Activated CD4-positive, alpha-beta T cell treated with anti-CD3 and anti-CD28 coated beads, Interleukin-10, Interleukin-2, amounts not matched to agents 100 ng/mL and 50 ng/mL, durations not matched to agents 16 hours and 8 hours (primary cell): ENCODE measurements around the gene SOS2.

Experiments used
- DNase-seq: peaks from one replicate; pipeline ENCODE4 v3.0.0-alpha.2; 2020

Gene SOS2

DNA sequence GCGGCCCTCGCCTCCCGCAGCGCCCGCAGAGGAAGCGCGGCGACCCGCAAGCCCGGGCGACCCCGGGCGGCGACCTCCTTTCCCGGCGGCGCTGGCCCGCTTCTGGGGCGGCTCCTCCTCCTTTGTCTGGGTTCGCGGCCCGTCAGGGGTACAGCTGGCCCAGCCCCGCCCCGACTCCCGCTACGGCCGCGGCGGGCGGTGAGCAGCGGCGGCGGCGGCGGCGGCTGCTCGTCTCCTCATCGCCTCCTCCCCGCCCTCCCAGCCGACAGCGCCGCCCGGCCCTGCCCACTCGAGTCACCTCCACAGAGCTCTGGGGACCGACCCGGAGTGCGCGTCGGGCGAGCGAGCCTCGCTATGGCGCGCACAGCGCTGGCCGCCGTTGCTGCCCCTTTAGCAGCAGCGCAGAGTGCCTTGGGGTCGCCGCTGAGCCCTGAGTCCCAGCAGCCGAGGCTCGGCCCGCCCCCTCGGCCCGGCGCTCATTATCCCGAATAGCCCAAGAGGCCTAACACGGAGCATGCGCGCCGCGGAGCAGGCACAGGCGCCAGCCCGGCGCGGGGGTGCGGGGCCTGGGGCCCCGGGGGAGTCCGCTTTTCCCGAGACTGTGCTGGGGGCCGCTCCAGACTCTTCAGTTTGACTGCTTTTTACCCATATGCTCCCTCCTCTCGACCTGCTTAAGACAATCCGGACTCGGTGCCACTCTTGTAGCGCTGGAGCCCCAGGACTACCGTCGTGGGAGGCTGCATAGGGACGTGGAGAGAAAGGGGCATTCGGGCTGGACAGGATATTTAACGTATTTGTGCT is at the start of gene SOS2:
SOS2 (minus strand) TSS at position 104 of the 801 bp plus-strand sequence. CDS start 295 bp downstream, outside the sequence.
- DNase-seq: peak; percentile 82

DNA sequence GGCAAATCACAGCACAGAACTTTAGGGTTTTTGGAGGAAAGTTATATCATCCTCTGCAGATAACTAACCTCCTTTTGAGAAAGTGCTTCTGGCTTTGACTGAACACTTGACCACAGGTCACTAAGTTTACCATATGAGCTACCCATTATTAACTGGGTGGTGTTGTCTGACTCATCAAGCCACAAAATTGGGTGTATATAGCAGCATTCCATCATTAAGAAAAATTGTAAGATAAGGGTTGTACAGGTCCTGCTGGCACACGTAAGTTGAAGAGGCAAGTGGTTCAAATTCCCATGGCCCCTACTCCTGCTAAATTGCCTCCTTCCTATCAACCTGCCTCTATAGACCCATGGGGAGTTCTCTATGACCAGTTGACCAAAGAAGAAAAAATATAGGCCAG is 41.1 kb upstream of the SOS2 start:
- DNase-seq: no peak

DNA sequence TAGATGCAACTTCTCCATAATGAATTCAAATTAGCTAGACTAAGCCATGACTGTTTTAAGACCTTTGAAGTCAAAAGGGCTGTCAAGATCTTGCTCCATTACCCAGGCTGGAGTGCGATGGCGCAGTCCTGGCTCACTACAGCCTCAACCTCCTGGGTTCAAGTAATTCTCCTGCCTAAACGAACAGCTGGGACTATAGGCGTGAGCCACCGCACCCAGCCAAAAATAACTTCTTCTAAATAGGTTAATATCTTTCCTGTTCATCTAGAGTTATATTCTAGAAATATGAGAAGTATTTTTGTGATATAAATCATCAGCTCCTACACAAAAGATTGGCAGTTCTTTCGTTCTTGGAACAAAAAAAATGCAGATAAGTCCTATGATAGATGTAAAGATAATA is 39.6 kb upstream of the SOS2 start:
- no peak for DNase-seq

DNA sequence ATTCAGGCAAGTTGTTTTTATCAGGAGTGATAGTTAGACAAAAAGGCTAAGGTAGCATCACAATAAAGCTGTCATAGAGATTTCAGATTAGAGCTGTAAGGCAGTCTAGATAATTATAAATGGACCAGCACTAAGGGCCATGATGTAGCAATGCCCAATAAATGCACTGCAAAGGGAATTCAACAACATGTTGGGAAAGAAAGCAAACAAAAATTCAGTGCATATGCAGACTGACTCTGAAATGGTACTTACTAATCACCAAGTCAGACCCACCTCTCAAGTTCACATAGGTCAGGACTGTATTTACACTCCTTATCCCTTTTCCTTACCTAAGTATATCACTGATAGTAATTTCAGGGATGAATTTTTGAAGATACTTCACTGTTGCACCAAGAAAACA is 33.7 kb upstream of the SOS2 start:
- no peak for DNase-seq

DNA sequence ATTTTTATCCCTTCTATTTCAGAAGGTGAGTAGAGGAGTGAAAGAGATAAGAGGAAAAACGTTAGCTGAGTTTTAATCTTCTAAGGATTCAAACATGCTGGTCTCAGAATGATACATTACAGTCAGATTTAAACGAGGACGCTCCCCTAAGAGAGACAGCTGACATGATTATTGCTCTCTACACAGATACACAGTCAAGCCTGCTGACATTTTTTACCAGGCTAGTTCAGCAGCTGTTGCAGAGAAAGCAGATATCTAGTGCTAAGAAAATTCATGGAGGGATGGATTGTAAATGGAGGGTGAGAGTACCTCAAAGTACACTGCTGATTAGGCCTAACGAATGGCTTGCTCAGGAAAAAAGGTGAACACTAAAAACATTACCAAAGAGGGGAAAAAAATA is 31.9 kb upstream of the SOS2 start:
- no peak for DNase-seq

DNA sequence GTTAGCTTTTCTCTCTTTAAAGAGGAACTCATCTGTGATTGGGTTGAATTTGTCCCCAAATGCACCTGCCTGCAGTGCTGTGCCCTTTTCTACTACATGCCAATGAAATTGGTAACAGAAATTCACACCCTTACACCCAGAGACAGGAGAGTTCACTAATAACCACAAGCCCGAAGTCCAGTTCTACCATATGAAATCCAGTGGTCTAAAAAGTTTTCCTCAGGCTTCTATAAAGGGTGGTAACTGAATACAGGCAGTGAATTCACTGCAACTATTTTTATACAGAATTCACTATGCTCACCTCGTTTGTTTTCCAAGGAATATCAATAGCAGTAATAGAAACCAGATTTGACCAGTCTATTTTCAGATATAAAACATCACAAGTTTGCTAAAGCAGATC is 31.5 kb upstream of the SOS2 start:
- DNase-seq: no peak

DNA sequence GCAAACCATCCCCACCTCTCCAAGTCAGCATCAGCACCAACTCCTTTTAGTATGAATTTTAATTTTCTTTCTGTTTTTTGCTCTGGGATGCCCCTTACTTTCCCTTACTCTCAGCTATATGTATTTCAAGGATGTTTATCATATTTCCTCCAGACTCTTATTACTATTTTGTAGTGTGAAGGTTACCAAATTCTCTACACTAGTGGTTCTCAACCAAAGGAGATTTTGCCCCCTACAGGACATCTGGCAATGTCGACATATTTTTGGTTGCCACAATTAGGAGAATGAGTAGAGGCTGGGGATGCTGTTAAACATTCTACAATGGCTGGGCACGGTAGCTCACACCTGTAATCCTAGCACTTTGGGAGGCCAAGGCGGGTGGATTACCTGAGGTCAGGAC is 29.1 kb upstream of the SOS2 start:
- DNase-seq: peak; percentile 49

DNA sequence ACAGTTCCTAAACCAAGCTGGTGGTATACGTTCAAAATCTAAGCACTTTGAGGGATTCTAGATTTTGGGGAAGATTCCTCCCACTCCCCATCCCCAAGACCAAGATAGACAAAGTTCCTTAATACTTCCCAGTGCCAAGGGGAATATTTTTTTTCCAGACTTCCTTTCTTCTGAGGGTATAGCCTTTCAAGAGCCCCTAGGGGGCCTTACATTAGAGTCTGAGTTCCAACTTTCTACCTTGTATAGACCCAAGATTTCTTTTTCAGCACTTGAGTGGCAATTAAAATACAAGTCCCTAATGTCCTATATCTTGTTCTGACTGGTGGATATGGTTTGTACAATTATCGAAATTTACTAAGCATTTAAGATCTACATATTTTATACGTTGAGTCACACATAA is 28.7 kb upstream of the SOS2 start:
- no peak for DNase-seq

DNA sequence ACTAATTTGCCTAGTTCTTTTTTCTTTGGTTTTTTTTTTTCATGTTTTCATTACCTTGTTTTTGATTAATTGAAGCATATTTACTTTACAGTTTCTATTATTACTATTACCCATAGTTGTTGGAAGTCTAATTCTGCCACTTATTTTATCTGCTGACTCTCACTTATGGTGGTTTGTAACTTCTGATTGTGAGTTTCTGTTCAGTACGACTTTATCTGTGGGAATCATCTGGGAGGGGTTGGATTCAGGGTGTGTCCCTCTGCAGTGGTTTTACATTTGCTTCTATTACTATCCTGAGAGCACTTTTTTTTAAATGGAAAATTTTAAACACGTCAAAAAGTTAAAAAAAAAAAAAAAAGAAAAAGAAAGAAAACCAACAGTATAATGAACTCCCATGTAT is 26.4 kb upstream of the SOS2 start:
- no peak for DNase-seq

DNA sequence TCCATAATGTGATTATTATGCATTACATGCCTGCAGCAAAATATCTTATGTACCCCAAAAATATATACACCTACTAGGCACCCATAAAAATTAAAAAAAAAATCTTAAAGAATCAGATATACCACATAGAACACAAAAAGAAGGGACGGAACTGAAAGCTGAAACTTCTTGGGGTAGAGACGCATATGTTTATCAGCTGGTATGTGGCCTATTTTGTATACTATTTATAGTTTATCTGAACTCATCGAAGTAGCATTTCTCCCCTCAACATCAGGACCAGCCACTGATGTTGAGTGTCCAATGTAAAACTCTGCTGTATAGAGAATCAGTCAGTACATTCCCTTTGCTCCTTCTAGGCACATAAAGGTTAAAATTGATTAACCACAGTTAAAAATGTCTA is 22.9 kb upstream of the SOS2 start:
- DNase-seq: no peak

DNA sequence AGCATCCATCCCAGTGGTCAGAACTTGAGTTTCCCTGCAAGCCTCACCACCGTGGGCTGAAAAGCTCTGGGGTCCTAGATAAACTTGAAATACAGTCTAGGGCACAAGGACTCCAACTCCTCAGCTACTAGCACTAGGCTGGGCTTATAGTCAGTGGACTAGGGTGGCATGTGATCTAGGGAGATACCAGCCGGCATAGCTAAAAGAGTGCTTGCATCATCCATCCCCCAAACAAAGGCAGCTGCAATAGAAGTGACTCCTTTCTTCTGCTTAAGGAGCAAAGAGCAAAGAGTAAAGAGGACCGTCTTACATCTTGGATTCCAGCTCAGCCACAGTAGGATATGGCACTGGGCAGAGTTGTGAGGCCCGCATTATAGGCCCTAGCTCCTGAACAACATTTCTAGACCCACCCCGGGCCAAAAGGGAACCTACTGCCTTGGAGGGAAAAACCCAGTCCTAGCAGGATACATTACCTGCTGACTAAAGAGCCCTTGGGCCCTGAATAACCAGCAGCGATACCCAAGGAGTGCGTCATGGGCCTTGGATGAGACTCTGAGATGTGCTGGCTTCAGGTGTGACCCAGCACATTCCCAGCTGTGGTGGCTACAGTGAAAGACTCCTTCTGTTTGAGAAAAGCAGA is 17.9 kb upstream of the SOS2 start:
- no peak for DNase-seq

DNA sequence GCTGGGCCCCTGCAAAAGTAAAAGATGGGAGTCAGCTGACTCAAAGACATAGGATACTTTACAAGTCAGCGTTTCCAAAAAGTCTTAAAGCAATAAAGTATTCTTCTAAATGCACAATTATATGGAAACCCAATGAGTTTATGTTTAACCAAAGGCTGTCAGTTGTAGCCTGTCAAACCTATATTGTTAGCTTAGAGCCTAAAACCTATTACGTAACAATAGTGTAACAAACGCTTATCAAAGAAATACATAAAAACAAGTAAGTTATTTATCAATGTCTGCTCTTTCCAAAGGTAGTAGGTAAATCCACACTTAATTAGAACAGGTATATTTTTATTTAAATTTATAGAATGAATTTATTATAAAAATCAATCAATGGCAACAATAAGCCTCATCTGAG is 15.9 kb upstream of the SOS2 start:
- no peak for DNase-seq

DNA sequence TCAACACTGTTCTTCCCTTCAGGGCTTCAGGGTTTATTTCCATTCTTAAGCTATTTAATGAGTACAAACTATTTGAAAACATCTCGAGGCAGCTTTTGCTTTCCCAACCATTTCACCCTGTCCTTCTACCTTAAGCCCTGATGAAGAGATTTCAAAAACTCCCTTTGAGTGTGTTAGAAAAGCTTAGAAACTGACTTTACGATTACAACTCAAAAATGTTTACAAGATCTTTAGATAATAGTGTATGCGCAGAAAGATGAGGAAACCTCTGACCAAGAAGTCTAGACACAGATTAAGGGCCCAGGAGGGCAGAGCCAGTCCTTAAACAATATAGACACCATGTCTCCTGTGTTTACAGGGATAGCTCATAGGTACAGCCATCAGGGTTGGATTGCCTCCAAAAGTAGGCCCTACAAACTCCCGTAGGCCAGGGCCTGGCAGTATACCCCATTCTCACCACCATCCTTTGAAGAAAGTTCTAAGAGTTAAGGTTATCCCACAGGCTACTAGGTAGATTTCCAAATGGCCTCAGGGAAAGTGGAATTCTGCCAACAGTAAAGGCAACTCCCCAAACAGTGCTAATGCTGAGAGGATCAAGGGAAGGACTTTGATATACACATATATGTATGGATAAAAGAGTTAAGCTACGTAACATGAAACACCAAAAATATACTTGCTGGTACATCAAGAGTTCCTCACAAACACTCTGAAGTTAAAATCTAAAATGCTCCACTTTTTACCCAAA is 11.4 kb upstream of the SOS2 start:
- no peak for DNase-seq

DNA sequence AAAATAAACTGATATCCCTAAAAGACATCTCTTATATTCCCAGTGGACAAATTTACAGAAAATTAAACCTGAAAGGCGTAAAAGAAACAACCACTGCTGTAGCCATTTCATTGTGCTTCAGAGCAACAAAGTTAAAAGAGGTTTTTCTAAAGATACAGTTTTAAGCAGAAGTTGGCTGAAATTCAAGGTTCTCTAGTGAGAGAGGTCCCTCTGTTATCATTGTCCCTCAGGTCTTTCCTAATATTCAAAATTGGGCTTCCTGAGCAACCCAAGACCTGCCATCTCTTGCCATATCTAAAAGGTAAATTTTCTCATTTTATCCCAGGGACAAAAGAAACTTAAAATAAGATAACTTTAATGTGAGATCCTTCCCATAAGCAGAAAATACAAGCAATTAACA is 10.7 kb upstream of the SOS2 start:
- no peak for DNase-seq

DNA sequence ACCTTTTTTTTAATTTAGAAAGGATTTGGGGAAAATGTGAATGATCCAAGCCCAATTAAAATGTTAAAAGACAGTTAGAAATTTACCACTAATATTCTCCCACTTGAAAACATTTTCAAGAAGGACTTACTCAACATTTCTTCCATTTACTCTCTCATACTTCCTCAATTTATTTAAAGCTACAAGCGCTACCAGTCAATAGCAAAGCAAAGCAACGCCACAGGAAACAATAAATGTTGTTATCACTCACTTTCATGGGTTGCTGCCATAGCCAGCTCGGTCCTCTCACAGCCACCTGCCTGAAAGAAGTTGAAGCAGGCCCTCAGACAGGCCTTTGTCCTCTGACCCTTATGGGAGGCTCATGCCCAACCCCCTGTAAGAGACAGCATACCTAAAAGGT is 6.0 kb upstream of the SOS2 start:
- no peak for DNase-seq

DNA sequence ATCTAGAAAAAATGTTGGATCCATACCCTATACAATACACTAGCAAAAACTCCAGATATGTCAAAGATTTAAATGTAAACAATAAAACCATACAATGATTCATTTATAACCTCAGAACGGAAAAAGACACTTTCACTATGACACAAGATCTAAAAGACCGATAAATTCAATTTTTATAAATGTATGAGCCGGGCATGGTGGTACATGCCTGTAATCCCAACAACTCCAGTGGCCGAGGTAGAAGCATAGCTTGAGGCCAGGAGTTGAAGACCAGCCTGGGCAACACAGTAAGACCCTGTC is 2.5 kb upstream of the SOS2 start:
- DNase-seq: peak; percentile 76

DNA sequence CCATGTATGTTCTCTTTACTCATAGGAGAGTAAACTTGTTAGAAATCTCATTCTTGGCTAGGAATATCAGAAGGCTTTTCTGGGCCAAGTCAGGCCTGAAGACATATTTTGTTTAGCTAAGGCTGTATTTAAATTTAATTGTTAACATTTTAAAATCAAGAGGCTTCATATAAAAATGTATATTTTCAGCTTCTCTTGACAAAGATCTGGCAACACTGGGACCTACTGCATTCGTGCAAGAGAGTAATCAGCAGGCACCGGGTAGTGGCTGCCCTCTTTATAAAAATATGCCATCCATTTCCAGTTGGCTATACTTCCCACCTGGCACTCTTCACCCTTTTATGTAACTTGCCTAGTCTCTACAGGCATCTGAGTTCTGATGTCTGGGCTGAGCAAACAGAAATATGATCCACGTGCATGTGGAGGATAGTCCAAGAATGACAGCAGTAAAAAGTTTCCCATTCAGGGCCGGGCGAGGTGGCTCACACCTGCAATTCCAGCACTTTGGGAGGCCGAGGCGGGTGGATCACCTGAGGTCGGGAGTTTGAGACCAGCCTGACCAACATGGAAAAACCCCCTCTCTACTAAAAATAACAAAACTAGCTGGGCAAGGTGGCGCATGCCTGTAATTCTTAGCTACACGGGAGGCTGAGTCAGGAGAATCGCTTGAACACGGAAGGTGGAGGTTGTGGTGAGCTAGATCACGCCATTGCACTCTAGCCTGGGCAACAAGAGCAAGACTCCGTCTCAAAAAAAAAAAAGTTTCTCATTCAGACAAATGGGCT is 2.0 kb upstream of the SOS2 start:
- DNase-seq: no peak

DNA sequence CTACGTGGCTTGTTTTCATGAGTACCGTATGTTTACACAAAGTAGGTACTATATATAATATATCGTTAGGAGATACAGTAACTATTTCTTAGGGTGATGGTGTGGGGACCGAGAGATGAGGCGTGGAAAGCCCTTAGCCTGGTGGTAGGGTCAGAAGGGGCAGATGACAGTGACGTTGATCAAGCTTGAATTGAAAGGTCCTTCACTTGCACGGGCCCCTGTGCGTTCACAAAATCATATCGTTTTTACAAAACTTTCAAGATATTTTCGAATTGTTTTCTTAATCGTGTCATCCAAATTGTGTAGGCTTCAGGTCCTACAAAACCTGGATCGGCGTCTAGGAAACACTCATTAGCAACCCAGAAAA is 881 bp upstream of the SOS2 start:
- DNase-seq: no peak

DNA sequence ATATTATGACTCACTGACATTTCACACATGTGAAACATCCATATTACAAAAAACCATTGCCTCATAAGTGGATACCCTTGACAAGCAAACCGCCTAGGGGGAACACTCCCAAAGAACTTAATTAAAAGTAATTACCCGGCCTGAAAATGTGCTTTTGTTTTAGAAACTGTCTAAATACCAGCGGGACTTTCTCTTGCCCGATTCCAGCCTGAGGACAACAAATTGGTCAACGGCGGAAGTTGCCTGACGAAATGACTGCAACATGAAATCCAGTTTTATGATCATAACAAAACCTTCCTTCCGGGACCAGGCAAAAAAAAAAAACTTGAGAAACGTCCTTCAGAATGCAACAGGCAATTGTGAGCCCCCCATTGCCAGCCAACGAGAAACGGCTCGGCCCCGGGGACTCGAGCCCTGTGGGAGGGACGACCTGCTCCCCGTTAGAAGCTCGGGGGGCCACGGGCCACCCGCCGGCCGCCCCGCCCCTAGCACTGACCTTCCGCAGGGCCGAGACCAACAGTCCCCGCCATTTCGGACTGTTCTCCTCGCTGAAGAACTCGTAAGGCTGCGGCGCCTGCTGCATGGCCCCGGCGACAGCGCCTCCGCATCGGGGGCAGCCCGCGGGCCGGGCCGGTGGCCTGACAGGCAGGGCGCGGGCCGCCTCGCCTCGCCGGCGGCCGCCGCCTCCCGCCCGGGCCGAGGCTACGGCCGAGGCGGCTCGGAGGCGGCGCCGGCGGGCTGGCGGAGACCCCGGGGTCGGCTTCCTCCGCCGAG is 490 bp downstream of the SOS2 start:
- peak; percentile 66 for DNase-seq

DNA sequence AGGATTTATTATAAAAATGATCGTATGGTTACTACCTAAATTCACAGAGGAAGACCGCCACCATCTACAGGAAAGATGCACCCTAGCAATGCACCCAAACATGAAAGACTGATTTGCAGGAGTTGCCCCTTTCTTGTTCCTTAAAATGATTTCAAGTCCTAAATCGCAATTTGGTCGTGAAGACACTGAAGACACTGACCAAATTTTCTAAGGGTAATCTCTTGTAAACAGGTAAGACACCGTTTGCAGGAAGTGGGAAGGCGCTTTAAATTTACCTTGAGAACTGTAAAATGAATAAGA is 1.0 kb downstream of the SOS2 start:
- peak; percentile 60 for DNase-seq

DNA sequence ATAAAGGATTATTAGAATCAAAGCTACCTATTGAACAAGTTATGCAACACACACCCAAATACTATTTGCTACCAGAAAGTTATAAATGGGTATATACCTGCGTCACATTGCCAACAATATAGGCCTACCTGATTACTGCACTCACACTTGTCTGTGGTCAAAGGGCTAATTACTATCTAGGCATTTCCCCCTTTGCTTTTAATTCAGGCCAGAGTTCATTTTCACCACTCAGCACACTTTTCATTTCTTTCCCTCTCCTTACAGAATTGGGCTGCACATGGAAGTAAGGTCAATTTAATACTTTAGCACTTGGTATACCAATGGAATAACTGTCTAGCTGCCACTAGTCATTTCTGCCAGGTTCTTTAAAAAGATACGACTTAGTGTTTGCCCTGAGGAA is 1.7 kb downstream of the SOS2 start:
- DNase-seq: no peak

DNA sequence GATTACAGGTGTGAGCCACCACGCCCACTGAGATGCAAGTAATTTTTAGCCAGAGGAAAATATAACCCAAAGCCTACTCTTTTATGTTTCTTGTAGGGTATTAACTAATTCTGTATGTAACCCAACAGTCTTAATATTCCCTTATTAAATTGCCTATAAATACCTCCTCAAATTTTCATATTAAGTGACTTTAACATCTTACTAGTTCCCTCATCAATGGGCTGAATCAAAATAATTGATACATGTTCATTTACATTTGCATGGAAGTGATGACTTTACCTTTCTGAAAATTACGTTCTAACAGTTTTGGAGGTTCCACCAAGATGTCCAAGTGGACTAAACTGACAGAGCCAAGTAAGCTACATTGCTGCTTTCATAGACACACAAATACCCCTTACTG is 3.1 kb downstream of the SOS2 start:
- DNase-seq: no peak

DNA sequence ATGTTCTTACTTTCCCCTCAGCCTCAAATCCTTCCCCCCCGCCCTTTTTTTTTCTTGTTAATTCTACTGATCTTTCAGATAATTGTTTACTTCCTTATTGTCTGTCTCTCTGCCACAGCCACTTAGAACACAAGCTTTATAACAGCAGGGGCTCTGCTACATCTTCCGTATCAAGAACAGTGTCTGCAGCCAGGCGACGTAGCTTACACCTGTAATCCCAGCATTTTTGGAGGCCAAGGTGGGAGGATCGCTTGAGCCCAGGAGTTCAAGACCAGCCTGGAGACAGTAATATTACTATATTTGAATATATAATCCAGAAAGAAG is 5.4 kb downstream of the SOS2 start:
- no peak for DNase-seq
